ENCODE results near the gene WBP2. TPM values are rescaled to one million over a fixed set of nuclear protein-coding genes. Genes with fewer than 3 reads are reported as not detected.

The WBP2 gene
- total RNA-seq, 1 donor from 2014 or later: 72.6 TPM

DNA sequence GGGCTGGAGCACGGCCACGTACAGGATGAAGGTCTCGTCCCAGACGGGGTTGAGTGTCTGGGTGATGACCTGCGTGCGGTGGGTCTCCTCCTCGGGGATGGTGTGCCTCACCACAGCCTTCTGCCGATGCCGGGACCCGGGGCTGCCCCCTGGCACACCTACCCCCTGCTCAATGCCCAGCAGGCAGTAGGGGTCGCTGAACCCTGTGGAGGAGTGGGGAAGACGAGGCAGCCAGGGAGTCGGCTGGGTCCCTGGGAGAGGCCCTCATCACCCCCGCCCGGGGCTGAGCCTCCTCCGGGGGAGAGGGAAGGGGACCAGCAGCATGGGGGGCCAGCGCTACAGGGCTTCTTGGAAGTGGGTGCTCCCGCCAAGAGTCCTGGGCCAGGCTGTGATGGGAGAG, 12.7 kb downstream of the WBP2 start:
- H3K9ac ChIP-seq (ENCODE audit: low read length): no peak overlapping the region
- peaks cover 2% of the 10 kb centered on the region for H3K27me3 Mint-ChIP-seq (ENCODE audit: low read depth, unreplicated experiment)
- H3K27me3 ChIP-seq (ENCODE audit: insufficient read depth, low read length): no peaks in the 10 kb centered on the region
- peaks cover 7% of the 10 kb centered on the region for H3K4me1 ChIP-seq (ENCODE audit: insufficient read depth, low read length)
- no peaks in the 10 kb centered on the region for H3K9me3 ChIP-seq (ENCODE audit: insufficient read depth, low read depth, low read length)
- peaks cover 6% of the 10 kb centered on the region for H3K4me1 Mint-ChIP-seq (ENCODE audit: low read depth, unreplicated experiment)
- peaks cover 5% of the 10 kb centered on the region for H3K36me3 Mint-ChIP-seq (ENCODE audit: low read depth, unreplicated experiment)
- no peaks in the 10 kb centered on the region for H3K79me2 ChIP-seq (ENCODE audit: insufficient read depth, low read length)
- FAIRE-seq (no peak), DNase-seq (ENCODE audit: low read depth) (no peak)
- H3K36me3 ChIP-seq (ENCODE audit: insufficient read depth, low read length): no peaks in the 10 kb centered on the region
- no peak overlapping the region for H3K4me3 Mint-ChIP-seq (ENCODE audit: unreplicated experiment)
- no peaks in the 10 kb centered on the region for H4K20me1 ChIP-seq (ENCODE audit: insufficient read depth, low read length)
- H3K9me3 Mint-ChIP-seq (ENCODE audit: unreplicated experiment): no peaks in the 10 kb centered on the region
- no peak overlapping the region for H3K27ac Mint-ChIP-seq (ENCODE audit: unreplicated experiment)
- no peak for TF ChIP-seq EZH2 (IDR thresholded peaks at IDR 0.05; ENCODE audit: insufficient read depth, low read length)
- TF ChIP-seq, protein P1, sequence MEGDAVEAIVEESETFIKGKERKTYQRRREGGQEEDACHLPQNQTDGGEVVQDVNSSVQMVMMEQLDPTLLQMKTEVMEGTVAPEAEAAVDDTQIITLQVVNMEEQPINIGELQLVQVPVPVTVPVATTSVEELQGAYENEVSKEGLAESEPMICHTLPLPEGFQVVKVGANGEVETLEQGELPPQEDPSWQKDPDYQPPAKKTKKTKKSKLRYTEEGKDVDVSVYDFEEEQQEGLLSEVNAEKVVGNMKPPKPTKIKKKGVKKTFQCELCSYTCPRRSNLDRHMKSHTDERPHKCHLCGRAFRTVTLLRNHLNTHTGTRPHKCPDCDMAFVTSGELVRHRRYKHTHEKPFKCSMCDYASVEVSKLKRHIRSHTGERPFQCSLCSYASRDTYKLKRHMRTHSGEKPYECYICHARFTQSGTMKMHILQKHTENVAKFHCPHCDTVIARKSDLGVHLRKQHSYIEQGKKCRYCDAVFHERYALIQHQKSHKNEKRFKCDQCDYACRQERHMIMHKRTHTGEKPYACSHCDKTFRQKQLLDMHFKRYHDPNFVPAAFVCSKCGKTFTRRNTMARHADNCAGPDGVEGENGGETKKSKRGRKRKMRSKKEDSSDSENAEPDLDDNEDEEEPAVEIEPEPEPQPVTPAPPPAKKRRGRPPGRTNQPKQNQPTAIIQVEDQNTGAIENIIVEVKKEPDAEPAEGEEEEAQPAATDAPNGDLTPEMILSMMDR (IDR thresholded peaks at IDR 0.05; ENCODE audit: insufficient read depth, low read depth, low read length): no peak
- no peak overlapping the region for H3K4me3 ChIP-seq (ENCODE audit: insufficient read depth, low read depth, low read length)
- no peak overlapping the region for H2AFZ ChIP-seq (ENCODE audit: low read depth, low read length)
- H3K4me2 ChIP-seq (ENCODE audit: low read length): no peak overlapping the region
- no peak overlapping the region for H3K27ac ChIP-seq (ENCODE audit: low read depth, low read length)

DNA sequence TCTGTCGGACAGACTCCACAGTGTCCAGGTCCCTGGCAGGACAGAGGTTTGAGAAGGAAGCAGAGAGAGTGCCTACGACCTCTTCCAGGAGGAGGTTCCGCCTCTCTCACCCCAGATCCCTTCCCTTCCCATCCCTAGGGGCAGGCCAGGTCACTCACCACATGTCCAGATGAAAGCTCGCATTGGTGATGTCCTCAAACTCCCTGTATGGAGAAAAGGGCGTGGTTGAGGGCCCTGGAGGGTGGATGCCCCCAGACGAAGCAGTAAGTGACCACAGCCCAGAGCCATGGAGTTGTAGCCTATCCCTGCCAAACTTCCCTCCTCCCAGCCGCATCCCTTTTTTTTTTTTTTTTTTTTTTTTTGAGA, 14.4 kb downstream of the WBP2 start:
- Mint-ChIP-seq H3K4me3 (ENCODE audit: unreplicated experiment) (no peak overlapping the region), H3K4me1 (ENCODE audit: low read depth, unreplicated experiment) (peaks cover 2% of the 10 kb centered on the region), H3K27ac (ENCODE audit: unreplicated experiment) (no peak overlapping the region), H3K27me3 (ENCODE audit: low read depth, unreplicated experiment) (peaks cover 3% of the 10 kb centered on the region), H3K36me3 (ENCODE audit: low read depth, unreplicated experiment) (peaks cover 2% of the 10 kb centered on the region), H3K9me3 (ENCODE audit: unreplicated experiment) (no peaks in the 10 kb centered on the region)
- H3K36me3 ChIP-seq (ENCODE audit: insufficient read depth, low read length): no peaks in the 10 kb centered on the region
- DNase-seq (ENCODE audit: low read depth) (no peak), FAIRE-seq (no peak)
- H3K4me2 ChIP-seq (ENCODE audit: low read length): no peak overlapping the region
- no peaks in the 10 kb centered on the region for H4K20me1 ChIP-seq (ENCODE audit: insufficient read depth, low read length)
- H3K27ac ChIP-seq (ENCODE audit: low read depth, low read length): no peak overlapping the region
- no peaks in the 10 kb centered on the region for H3K9me3 ChIP-seq (ENCODE audit: insufficient read depth, low read depth, low read length)
- peaks cover 7% of the 10 kb centered on the region for H3K4me1 ChIP-seq (ENCODE audit: insufficient read depth, low read length)
- H2AFZ ChIP-seq (ENCODE audit: low read depth, low read length): no peak overlapping the region
- H3K27me3 ChIP-seq (ENCODE audit: insufficient read depth, low read length): no peaks in the 10 kb centered on the region
- no peaks in the 10 kb centered on the region for H3K79me2 ChIP-seq (ENCODE audit: insufficient read depth, low read length)
- H3K9ac ChIP-seq (ENCODE audit: low read length): no peak overlapping the region
- H3K4me3 ChIP-seq (ENCODE audit: insufficient read depth, low read depth, low read length): no peak overlapping the region
- TF ChIP-seq, protein P1 (IDR thresholded peaks at IDR 0.05; ENCODE audit: insufficient read depth, low read depth, low read length): no peak
- TF ChIP-seq EZH2 (IDR thresholded peaks at IDR 0.05; ENCODE audit: insufficient read depth, low read length): no peak

DNA sequence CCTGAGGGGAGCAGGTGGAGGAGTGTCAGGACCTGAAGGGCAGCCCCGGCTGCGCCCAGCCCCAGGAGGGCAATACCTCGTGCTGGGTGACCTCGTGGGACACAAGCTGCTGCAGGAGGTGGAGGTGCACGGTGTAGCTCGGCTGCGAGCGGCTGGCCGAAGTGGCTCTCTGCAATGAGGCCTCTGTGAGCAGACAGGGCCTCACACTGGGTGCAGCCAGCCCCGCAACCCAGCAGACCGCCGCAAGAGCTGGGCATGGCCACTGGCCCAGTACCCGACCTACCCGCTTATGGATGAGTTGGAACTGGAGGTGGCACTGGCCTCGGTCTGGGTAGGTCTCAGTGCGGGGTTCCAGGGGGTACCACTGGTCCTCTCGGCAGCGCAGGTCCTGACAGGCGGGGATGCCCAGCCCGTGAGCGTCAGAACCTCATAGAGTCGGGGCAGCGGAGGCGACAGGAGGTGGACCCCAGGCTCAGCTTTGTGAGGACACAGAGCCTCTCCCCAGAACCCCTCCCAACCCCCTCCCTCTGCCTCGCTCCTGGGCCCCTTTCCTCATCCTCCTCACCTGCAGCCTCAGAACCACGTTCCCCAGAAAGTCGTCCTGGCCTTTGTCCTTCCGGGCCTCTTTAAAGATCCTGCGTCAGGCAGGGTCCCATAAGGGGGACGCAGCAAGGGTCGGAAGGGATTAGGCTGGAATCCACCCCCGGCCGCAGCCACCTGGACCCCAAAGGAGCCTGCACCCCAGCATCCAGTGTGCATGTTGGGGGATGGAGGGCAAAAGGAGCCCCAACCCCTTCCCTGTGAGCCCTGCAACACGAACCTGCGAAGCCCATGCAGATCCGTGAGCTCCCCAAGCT, 15.0 kb downstream of the WBP2 start:
- H2AFZ ChIP-seq (ENCODE audit: low read depth, low read length): no peak overlapping the region
- no peak overlapping the region for H3K4me3 Mint-ChIP-seq (ENCODE audit: unreplicated experiment)
- no peak for FAIRE-seq

More for the DNA sequence above, 15.0 kb downstream of the WBP2 start:
- H3K27me3 ChIP-seq (ENCODE audit: insufficient read depth, low read length): no peaks in the 10 kb centered on the region
- no peak overlapping the region for H3K27ac ChIP-seq (ENCODE audit: low read depth, low read length)
- peaks cover 5% of the 10 kb centered on the region for H3K4me1 ChIP-seq (ENCODE audit: insufficient read depth, low read length)
- H3K4me2 ChIP-seq (ENCODE audit: low read length): no peak overlapping the region
- Mint-ChIP-seq H3K4me1 (ENCODE audit: low read depth, unreplicated experiment) (no peaks in the 10 kb centered on the region), H3K27ac (ENCODE audit: unreplicated experiment) (no peak overlapping the region), H3K9me3 (ENCODE audit: unreplicated experiment) (no peaks in the 10 kb centered on the region), H3K27me3 (ENCODE audit: low read depth, unreplicated experiment) (peaks cover 4% of the 10 kb centered on the region), H3K36me3 (ENCODE audit: low read depth, unreplicated experiment) (peaks cover 1% of the 10 kb centered on the region)
- H3K9me3 ChIP-seq (ENCODE audit: insufficient read depth, low read depth, low read length): no peaks in the 10 kb centered on the region
- no peaks in the 10 kb centered on the region for H3K79me2 ChIP-seq (ENCODE audit: insufficient read depth, low read length)
- no peak overlapping the region for H3K4me3 ChIP-seq (ENCODE audit: insufficient read depth, low read depth, low read length)
- no peak for DNase-seq (ENCODE audit: low read depth)
- H3K36me3 ChIP-seq (ENCODE audit: insufficient read depth, low read length): no peaks in the 10 kb centered on the region
- no peak overlapping the region for H3K9ac ChIP-seq (ENCODE audit: low read length)
- TF ChIP-seq EZH2 (IDR thresholded peaks at IDR 0.05; ENCODE audit: insufficient read depth, low read length): no peak
- TF ChIP-seq, protein P1 (IDR thresholded peaks at IDR 0.05; ENCODE audit: insufficient read depth, low read depth, low read length): no peak
- no peaks in the 10 kb centered on the region for H4K20me1 ChIP-seq (ENCODE audit: insufficient read depth, low read length)
